Measurements from ENCODE around the gene ALDH3A2. TPM values are rescaled to one million over a fixed set of nuclear protein-coding genes. Genes with fewer than 3 reads are reported as not detected.
A peak's percentile ranks its signal among the peaks of the same experiment; 100 is the strongest.

Gene ALDH3A2
- total RNA-seq, 1 experiment from 2014 or later = 53.9 TPM

DNA sequence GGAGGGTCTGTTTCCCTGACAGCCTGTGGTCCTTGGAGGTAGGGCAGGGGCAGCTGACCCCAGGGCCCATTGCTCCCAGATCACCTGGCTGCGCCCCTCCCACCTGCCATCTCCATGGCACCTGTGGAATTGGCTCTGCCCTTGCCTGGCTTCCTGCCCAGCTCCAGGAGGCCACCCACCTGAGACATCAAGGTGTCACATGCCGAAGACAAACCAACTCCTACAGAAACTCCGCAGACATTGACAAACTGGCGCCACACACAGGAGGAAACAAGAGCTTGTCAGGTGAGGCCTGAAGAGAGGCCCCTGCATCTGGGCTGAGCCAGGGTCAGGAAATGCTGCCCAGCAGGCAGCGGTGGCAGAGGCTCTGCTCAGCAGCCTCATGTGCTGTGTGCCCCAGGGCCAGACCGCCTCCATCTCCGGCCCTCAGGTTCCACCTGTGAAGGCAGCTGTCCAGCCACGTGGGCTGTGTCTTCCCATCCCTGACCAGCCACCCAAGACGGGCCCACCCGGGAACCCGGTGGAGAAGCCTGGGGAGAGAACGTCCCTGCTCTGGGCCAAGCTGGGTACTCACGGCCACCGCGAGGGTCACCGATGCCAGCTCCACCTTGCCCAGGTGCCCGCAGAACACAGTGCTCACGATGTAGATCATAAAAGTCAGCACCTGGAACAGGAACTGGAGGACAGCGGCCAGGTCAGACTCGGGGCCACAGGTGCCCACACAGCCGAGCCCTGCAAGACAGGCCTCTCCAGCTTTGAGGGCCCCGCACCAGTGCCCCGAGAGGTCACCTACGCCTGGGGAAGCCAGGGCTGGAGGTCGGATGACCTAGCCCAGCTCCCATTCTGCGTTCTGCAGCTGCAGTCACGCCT lies 66.2 kb downstream of the ALDH3A2 start:
- no peak for DNase-seq (ENCODE audit: low read depth)

DNA sequence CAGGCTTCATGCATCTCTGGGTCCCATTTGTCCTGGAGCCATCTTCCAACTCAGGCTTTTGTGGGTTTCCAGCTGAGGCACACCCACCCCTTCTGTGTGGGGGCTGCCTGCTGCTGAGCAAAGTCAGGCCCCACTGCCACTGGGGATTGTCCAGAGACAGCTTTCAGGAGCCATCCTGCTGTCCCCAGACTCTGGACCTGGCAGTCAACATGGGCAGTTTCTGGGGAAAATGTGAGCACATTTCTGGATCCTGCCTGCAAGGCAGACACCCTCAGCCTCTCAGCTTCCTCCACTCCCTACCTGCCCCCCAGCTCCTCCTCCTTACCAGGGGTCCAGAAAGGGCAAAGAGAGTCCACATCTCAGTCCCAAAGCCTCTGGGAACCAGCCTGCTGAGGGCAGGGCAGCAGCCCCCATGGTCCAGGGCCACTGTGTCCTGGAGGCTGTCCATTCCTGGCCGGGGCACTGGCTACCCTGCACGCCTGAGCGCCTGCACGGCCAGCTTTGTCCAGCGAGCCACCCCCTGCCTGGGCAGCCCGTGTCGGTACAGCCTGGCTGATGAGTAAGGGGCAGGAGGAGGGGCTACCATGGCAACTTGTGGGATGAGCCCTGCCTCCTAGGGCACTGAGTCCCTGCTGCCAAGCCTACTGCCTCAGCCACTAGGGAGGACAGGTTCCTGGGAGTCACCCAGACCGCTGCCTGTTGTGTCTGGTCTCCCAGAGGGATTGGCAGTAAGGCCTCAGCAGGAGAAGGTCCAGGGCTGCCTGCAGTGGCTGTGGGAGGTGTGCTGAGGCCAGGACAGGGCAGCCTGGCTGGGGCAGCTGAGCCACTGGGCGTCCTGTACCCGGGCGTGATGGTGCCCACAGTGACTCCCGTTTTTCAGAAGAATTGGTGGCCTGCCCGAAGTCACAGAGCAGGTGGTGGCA lies 67.8 kb downstream of the ALDH3A2 start, which contains the start of gene SLC47A2:
Gene SLC47A2 (minus strand): TSS at position 477 of the 923 bp plus-strand sequence. CDS start 29 bp downstream, at position 448.
- DNase-seq (ENCODE audit: low read depth) = peak; percentile 20

DNA sequence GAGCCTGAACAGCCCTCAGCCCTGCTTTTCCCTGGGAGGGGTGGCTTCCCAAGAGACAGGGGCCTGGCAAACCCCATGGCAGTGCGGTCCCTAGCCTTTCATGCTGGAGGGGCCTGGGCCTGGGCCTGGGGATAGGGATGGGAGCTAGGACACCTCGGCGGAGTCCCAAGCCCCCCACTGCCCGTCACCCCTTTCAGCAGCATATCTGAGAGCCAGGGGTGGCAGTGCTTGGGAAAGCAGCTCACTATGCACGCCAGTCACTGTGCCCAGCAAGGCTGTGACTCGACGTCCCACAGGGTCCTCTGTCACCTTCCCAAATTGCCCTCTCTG lies 68.4 kb downstream of the ALDH3A2 start:
- no peak for DNase-seq (ENCODE audit: low read depth)

DNA sequence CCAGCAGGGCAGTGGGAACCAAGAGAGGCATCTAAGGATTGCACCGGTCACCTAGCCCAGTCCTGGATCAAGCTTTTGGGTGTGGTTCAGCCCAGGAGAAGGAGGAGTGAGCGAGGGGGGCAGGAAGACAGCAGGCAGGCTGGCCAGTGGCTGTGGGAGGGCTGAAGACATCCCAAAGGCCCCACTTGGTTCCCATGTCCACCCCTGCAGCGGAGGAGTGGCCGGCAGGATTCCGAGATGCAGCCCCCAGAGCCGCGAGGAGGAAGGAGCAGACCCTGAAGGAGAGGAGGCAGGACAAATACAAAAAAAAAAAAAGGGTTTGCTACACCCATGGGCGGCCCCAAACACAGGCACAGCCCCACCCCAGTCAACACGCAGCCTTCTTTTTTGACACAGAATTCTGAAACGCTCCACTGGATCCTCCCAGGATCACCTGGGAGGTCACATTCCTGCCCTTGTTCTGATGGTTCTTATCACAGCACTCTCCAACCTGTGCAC lies 68.9 kb downstream of the ALDH3A2 start:
- no peak for DNase-seq (ENCODE audit: low read depth)

DNA sequence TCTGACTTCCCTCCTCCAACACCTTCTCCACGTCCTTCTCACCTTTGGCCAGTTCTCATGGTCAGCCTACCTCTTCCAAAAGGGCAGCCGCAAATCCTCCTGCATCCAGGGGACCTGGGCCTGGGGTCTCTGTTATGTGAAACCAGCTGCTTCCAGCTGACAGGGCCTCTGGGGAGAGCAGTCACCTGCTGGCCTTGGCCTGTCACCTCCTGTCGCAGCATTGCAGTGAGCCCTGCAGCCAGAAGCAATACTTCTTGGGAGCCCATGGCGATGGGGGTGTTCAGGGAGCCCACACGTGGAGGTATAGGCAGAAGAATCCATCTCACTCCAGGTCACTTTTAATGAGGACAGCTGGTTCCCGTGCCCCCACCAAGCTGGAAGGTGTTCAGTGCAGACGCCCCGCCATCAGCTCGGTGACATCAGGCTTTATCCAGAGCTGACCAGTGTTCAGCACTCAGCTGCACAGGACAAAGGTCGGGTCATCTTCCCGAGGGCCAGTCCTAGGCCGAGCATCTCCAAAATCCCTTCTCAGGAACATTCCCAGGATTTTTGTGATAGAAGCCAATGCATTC lies 69.6 kb downstream of the ALDH3A2 start:
- DNase-seq (ENCODE audit: low read depth) = no peak

DNA sequence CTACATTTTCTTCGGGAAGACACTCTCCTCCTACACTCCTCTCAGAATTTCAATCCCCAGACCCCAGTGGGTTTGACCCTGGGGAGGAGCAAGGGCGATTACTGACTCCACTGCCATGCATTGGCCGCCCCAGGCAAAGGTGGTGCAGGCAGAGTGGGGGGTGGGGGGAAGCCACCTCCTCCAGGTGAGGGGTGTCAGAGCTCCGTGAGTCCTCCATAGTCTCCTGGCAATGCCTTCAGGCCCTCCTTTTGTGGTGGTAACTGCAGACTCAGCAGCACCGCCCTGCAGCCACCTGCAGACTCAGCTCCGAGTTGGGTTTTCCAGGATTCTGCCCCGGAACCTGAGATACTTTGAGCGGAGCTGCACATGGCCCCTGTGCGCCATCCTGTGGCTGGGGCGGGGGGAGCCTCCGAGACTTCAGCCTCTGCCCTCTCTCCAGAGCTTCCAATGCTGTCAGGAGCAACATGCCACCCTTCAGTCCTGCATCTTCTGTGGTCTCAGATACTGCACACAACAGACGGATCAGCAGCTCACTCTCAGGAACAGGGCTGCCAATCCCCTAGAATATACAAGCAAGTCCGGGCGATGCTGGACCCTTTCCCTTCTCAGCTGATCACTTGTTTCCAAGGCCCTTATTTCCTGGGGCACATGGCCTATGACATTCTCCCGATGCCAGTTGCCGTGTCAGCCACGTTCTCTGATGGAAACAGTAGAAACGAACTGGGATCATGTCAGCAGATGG lies 70.2 kb downstream of the ALDH3A2 start:
- peak; percentile 29 for DNase-seq (ENCODE audit: low read depth)

DNA sequence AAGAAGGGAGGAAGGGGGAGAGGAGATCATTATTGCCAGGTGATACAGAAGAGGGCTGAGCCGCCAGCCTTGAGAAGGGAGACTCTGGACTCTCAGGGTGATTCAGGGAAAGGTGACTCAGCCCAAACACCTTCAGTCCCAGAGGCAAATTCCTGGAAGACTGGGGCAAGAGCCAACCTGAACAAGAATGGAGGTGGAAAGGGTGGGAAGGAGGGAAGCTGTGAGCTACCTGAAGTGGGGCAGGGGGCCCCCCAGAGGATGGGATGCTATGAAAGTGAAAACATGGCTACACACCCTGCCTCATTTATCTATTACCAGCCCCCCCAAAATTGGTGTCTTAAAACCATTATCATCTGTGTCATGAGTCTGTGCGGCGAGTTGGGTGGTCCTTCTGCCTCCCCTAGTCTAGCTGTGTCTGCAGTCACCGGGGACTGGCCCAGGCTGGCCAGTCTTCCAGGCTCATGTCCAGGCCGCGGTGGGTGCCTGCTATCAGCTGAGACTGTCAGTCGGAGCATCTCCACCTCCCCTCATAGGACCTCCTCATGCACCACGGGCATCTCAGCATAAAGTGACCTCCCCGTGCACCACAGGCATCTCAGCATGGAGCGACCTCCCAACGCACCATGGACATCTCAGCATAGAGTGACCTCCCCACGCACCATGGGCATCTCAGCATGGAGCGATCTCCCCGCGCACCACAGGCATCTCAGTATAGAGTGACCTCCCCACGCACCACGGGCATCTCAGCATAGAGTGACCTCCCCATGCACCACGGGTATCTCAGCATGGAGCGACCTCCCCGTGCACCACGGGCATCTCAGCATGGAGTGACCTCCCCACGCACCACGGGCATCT lies 71.0 kb downstream of the ALDH3A2 start:
- peak; percentile 22 for DNase-seq (ENCODE audit: low read depth)

DNA sequence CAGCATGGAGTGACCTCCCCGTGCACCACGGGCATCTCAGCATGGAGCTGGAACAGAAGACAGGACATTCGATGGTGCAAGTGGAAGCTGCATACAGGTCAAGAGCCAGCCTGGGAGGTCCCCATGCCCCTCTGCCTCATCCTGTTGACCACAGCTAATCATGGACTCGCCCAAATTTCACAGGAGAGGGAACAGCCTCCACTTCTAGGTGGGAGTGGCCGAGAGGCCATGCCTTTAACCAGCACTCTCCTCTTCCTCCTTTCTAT lies 71.6 kb downstream of the ALDH3A2 start:
- no peak for DNase-seq (ENCODE audit: low read depth)

DNA sequence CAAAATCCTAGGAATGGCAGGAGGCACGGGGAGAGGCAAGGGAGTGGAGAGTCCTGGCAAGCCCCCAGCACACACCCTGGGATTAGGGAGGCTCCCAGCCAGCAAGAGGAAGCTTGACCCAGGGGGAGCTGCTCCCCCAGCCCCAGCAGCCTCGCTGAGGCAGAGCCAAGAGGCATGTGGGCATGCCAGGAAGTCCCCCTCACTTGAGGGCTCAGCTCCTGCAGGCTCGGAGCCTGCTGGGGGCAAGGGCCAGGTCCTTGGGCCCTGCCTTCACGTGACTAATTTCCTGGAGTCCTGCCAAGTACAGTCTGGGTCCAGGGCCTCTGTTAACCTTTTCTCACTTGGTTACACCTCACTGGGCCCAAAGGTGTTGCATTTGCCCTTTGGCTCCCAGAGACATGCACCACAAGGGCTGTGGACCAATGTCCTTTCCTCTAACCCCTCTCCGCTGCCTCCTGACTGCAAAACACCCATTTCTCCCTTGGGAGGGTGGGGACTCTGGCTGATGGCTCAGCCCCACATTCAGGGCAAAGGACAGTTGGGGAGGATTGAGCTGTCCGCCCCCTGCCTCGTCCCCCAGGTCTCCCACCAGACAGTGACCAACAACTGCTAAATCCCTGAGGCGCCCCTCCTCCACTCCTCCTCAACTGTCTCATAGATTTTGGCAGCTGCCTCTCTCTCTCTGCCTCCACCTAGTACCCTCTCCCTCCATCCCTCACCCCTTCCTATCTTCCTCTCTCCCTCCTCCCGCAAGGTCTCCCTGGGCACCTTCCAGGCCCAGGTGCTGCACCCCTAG lies 72.3 kb downstream of the ALDH3A2 start:
- no peak for DNase-seq (ENCODE audit: low read depth)

DNA sequence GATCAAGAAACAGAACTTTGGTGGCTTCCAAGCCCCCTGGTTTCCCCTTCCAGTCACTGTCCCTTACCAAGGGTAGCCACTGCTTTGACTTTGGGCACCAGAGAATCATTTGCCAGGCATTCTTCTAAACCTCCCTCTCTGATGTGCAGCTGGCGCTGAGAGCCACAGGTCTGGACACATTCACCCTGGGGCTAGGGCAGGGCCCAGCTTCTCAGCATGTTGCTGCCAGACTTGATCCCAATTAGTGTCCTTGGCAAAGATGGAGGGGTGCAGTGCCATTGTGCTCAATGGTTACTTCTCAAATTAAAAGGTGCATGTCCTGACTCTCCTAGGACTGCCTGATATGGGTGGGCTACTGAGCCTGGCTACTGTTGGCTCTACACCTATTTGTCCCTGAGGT lies 75.4 kb downstream of the ALDH3A2 start:
- DNase-seq (ENCODE audit: low read depth) = no peak

DNA sequence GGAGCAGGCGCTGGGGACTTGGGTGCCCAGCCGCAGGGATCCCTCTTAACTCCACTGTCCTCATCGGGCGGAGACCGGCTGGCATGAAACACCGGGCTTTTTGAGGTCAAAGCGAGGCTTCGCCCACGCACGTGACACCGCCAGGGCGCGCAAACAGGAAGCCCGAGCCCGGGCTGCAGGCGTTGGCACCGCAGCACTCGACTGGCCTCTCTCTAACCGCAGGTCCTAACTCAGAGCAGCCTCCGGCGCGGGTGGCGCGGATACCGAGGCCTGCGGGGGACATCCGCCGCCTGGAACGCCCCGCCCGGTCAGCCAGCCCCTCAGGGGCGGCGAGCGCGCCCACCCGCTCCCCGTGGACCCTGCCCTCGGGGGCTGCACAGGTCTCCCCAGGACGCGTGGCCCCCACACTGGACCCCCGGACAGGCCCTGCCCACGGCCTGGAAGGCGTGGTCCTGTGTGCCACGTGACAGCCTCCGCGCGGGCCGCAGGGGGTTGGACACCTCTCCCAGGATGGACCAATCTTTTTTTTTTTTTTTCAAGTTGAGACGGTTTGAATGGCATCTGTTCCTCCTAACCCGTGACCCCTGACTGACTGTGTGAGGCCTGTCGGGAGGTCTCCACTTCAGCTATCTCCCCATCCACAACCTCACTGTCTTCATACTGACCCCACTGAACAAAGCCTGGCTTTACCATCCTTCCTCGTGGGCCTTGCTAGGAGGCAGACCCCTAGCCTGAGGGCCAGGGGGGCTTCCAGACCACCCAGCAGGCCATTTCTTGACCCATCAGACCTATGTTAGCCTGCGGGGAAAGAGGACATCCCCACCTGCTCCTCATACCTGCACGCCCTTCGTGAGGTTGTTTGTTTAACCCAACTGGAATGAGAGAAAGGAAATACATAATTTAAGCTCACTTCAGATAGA lies 76.2 kb downstream of the ALDH3A2 start:
- no peak for DNase-seq (ENCODE audit: low read depth)

DNA sequence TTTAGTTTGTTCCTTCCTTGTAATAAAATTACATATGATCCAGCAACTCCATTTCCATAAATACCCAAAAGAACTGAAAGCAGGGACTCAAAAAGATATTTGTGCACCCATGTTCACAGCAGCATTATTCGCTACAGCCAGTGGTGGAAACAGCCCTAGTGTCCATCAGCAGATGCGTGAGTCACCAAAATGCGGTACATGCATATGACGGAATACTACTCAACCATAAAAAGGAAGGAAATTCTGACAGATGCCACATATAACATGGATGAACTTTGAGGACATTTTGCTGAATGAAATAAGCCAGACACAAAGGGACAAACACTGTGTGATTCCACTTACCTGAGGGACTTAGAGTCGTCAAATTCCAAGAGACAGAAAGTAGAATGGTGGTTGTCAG lies 76.9 kb downstream of the ALDH3A2 start:
- DNase-seq (ENCODE audit: low read depth) = no peak

DNA sequence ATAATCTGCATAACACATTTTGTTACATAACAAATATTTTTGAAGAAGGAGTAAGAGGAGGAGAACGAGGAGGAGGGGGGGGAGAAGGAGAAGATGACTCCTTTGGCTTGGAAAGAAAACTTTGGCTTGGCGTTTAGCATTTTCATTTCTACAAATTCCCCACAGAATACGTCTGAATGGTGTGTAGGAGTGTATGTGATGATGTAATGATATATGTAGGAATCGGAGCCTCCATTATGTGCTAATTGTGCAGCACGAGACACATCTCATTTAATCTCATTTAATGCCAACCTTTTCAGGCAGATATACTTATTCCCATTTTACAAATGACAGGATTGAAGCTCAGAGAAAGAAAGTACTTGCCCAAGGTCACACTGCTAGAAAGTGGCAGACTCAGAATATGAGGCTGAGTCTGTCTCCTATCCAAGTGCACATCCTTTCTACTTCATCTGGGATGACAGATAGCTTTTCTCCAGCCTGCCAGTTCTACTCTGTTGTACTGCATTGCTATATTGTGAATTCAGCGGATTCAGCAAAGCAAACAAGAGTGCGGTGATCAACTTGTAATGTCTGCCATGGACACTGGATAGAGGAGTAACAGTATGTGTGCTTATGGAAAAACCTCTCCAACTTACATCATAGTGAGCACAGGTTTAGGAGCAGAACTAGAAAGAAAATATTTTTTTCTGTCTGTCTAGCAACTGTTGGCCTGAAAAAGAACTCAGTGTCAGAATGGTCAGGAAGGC lies 78.3 kb downstream of the ALDH3A2 start:
- DNase-seq (ENCODE audit: low read depth) = no peak

Other genes with a start within 250 kb of the ALDH3A2 start
- 0.11 and 0.57 TPM in 2 replicates for gene RNF112, start 237.5 kb upstream of the ALDH3A2 start, total RNA-seq (2014; rRNA removed; shearing (Covaris generic))
- not detected in 2 replicates for gene SLC47A1, start 114.9 kb upstream of the ALDH3A2 start, total RNA-seq (2014; rRNA removed; shearing (Covaris generic))
- not detected in 2 replicates for gene SLC47A2, start 67.8 kb downstream of the ALDH3A2 start, total RNA-seq (2014; rRNA removed; shearing (Covaris generic))
- gene ALDH3A1, start 99.5 kb downstream of the ALDH3A2 start, total RNA-seq (2014; rRNA removed; shearing (Covaris generic)) = 1.4 TPM in 1 of 2 replicates, not detected in the other
- 6.9 and 7.2 TPM in 2 replicates for gene ULK2, start 219.2 kb downstream of the ALDH3A2 start, total RNA-seq (2014; rRNA removed; shearing (Covaris generic))